SIG-M5 (cell line): Measurements from ENCODE around the gene MINDY4B.
A peak's percentile ranks its signal among the peaks of the same experiment; 100 is the strongest.
"Not testable (repeated sequence)": the region's sequence is repeated elsewhere in the genome, so short reads cannot be mapped to it uniquely, and the experiment has no call there.

ENCODE experiments used
- DNase-seq: peaks from one replicate; lab custom pipeline; 2025; lab: John Stamatoyannopoulos, UW

Gene MINDY4B

GRCh38 chr3:150898046-150898754, 7.0 kb downstream of the MINDY4B start:
- no peak for DNase-seq

GRCh38 chr3:150897592-150897991, 7.6 kb downstream of the MINDY4B start:
- no peak for DNase-seq

- no peak for DNase-seq
These were observed 14.4 kb downstream of the MINDY4B start for GRCh38 chr3:150890831-150891230.

- DNase-seq = peak; percentile 23
These were observed 14.9 kb downstream of the MINDY4B start for GRCh38 chr3:150890295-150890694.

GRCh38 chr3:150889106-150889505, 16.1 kb downstream of the MINDY4B start:
- DNase-seq = no peak

- DNase-seq = no peak
These were observed 18.2 kb downstream of the MINDY4B start for GRCh38 chr3:150887031-150887430.

GRCh38 chr3:150885535-150885934, 19.7 kb downstream of the MINDY4B start:
- no peak for DNase-seq

- no peak for DNase-seq
These were observed 26.2 kb downstream of the MINDY4B start for GRCh38 chr3:150878996-150879575.

- DNase-seq = no peak
These were observed 26.9 kb downstream of the MINDY4B start for GRCh38 chr3:150878290-150878689.

GRCh38 chr3:150877303-150877702, 27.9 kb downstream of the MINDY4B start:
- no peak for DNase-seq

- no peak for DNase-seq
These were observed 28.5 kb downstream of the MINDY4B start for GRCh38 chr3:150876611-150877265.

- DNase-seq = no peak
These were observed 29.7 kb downstream of the MINDY4B start for GRCh38 chr3:150875548-150875947.

GRCh38 chr3:150874666-150875219, 30.5 kb downstream of the MINDY4B start:
- DNase-seq = no peak

- DNase-seq = no peak
These were observed 34.0 kb downstream of the MINDY4B start for GRCh38 chr3:150871192-150871591.

- no peak for DNase-seq
These were observed 34.8 kb downstream of the MINDY4B start for GRCh38 chr3:150870406-150870805.

- no peak for DNase-seq
These were observed 37.0 kb downstream of the MINDY4B start for GRCh38 chr3:150868282-150868681.

GRCh38 chr3:150867434-150867833, 37.8 kb downstream of the MINDY4B start:
- DNase-seq = no peak

- DNase-seq = not testable (repeated sequence)
These were observed 41.3 kb downstream of the MINDY4B start for GRCh38 chr3:150863921-150864320.

GRCh38 chr3:150861851-150862250, 43.4 kb downstream of the MINDY4B start:
- no peak for DNase-seq

- DNase-seq = not testable (repeated sequence)
These were observed 47.3 kb downstream of the MINDY4B start for GRCh38 chr3:150857936-150858335.

GRCh38 chr3:150850191-150850590, 55.0 kb downstream of the MINDY4B start:
- no peak for DNase-seq

- DNase-seq = no peak
These were observed 56.4 kb downstream of the MINDY4B start for GRCh38 chr3:150848864-150849263.

- no peak for DNase-seq
These were observed 57.8 kb downstream of the MINDY4B start for GRCh38 chr3:150847433-150847832.
